A549 (cell line): ENCODE data around the gene SLC6A3. TPM values are rescaled to one million over a fixed set of nuclear protein-coding genes. Genes with fewer than 3 reads are reported as not detected.

Source experiments
- ATAC-seq, 2 experiments: fragments of 200-7000 bp in 1 of 2; fragments of >200 bp in 1 of 2; cut with Nextera tagmentation in 1 of 2; cut with Tn5 transposase in 1 of 2; 3 replicates each; pipeline versions ENCODE4 v1.8.0 to v1.9.1; 2018 to 2020; ENCODE audit warnings: mild to moderate bottlenecking in 1 of 2, moderate library complexity in 1 of 2
- CTCF ChIA-PET: fragments of 300-600 bp; sonication (Branson Sonifier 250); formaldehyde crosslinking; extraction: SDS; loops from one replicate; lab custom pipeline; 2021; ENCODE audit warnings: antibody characterized with exemption, inconsistent platforms; lab: Yijun Ruan, JAX
- POLR2A ChIA-PET: fragments of 350-600 bp; formaldehyde crosslinking; extraction: SDS; loops from one replicate; lab custom pipeline; 2021; ENCODE audit warnings: antibody characterized with exemption, inconsistent platforms; lab: Yijun Ruan, JAX
- DNase-seq, 2 experiments: peaks; one replicate each; pipeline versions ENCODE4 v3.0.0 to v3.0.0-alpha.2; 2011 to 2016; ENCODE audit warnings: low read depth in 1 of 2, low spot score in 1 of 2
- FAIRE-seq: peaks from 2 replicates; lab custom pipeline; 2011; peaks lifted over from hg19 to GRCh38; lab: Jason Lieb, UNC
- H3K27ac ChIP-seq, 2 experiments: fragments of >200 bp; sonication (Bioruptor Twin); formaldehyde crosslinking; 3 replicates each; pipeline ENCODE4 v1.5.1; 2016 to 2017
- H3K4me1 ChIP-seq: fragments of >200 bp; sonication (Bioruptor Twin); formaldehyde crosslinking; 3 replicates; pipeline ENCODE4 v1.6.1; 2016
- H3K4me2 ChIP-seq: fragments of >200 bp; sonication (Bioruptor Twin); formaldehyde crosslinking; 3 replicates; pipeline ENCODE4 v1.6.1; 2016
- H3K4me3 ChIP-seq: fragments of >200 bp; sonication (Bioruptor Twin); formaldehyde crosslinking; 3 replicates; pipeline ENCODE4 v1.5.1; 2016
- H3K9me3 ChIP-seq: fragments of >200 bp; sonication (Bioruptor Twin); formaldehyde crosslinking; 3 replicates; pipeline ENCODE4 v1.6.1; 2016
- CBX2 ChIP-seq: fragments of 200-600 bp; sonication (generic); IDR thresholded peaks from 2 replicates; pipeline ENCODE4 v1.6.1; 2016; ENCODE audit warnings: low read depth, mild to moderate bottlenecking, borderline replicate concordance
- CEBPB ChIP-seq, 2 experiments: fragments of >200 bp in 1 of 2; sonication (Bioruptor Twin) in 1 of 2; formaldehyde crosslinking in 1 of 2; IDR thresholded peaks; 2 replicates each; pipeline ENCODE4 v1.6.1; 2012 to 2016
- E2F6 ChIP-seq: IDR thresholded peaks from 2 replicates; pipeline ENCODE4 v1.6.1; 2012; ENCODE audit warnings: low read depth, borderline replicate concordance
- EHMT2 ChIP-seq: fragments of 200-600 bp; sonication (generic); IDR thresholded peaks from 2 replicates; pipeline ENCODE4 v1.6.1; 2016; ENCODE audit warnings: antibody characterized with exemption, low read depth, mild to moderate bottlenecking, moderate library complexity
- ELK1 ChIP-seq: fragments of 150-350 bp; IDR thresholded peaks from 2 replicates; pipeline ENCODE4 v1.6.1; 2014; ENCODE audit warnings: low read depth, mild to moderate bottlenecking, low read length
- EP300 ChIP-seq, 2 experiments: fragments of >200 bp; sonication (Bioruptor Twin); formaldehyde crosslinking; IDR thresholded peaks; 2 replicates in 1 of 2; 3 replicates in 1 of 2; pipeline ENCODE4 v1.6.1; 2016 to 2017
- ESRRA ChIP-seq: fragments of 150-350 bp; IDR thresholded peaks from 2 replicates; pipeline ENCODE4 v1.6.1; 2014; ENCODE audit warnings: mild to moderate bottlenecking, low read length, borderline replicate concordance
- FOSB ChIP-seq: fragments of 250-450 bp; sonication (Bioruptor Pico); IDR thresholded peaks from 2 replicates; pipeline ENCODE4 v1.5.0; 2020; ENCODE audit warnings: mild to moderate bottlenecking, moderate library complexity
- FOSL2 ChIP-seq, 2 experiments: fragments of 450-650 bp in 1 of 2; fragments of >200 bp in 1 of 2; sonication (Bioruptor Twin) in 1 of 2; formaldehyde crosslinking; IDR thresholded peaks; 2 replicates each; pipeline versions ENCODE4 v1.5.0 to v1.6.1; 2016 to 2020; ENCODE audit warnings: mild to moderate bottlenecking in 1 of 2, moderate library complexity in 1 of 2
- HDAC2 ChIP-seq: fragments of 200-600 bp; sonication (generic); IDR thresholded peaks from 2 replicates; pipeline ENCODE4 v1.6.1; 2016
- HOXA7 ChIP-seq: fragments of 250-450 bp; sonication (Bioruptor Pico); IDR thresholded peaks from 2 replicates; pipeline ENCODE4 v1.5.0; 2020; ENCODE audit warnings: mild to moderate bottlenecking, moderate library complexity
- HOXB13 ChIP-seq: fragments of 250-450 bp; sonication (Bioruptor Pico); IDR thresholded peaks from 2 replicates; pipeline ENCODE4 v1.5.0; 2020; ENCODE audit warnings: low read depth, mild to moderate bottlenecking, moderate library complexity
- JUN ChIP-seq, 2 experiments: fragments of >200 bp; sonication (Bioruptor Twin); formaldehyde crosslinking; IDR thresholded peaks; 2 replicates in 1 of 2; 3 replicates in 1 of 2; pipeline ENCODE4 v1.6.1; 2016 to 2017
- MAX ChIP-seq: IDR thresholded peaks from 2 replicates; pipeline ENCODE4 v1.6.1; 2012
- MYC ChIP-seq: IDR thresholded peaks from 2 replicates; pipeline ENCODE4 v1.6.1; 2012; ENCODE audit warnings: mild to moderate bottlenecking, inconsistent platforms, low read length, improper control_type of control experiment, borderline replicate concordance
- NFE2L2 ChIP-seq: fragments of 150-350 bp; conservative IDR thresholded peaks from 2 replicates; pipeline ENCODE4 v1.6.1; 2014; ENCODE audit warnings: low read length
- NR3C1 ChIP-seq: fragments of >200 bp; sonication (Bioruptor Twin); formaldehyde crosslinking; IDR thresholded peaks from 3 replicates; pipeline ENCODE4 v1.6.1; 2017
- PHF8 ChIP-seq: fragments of 200-600 bp; sonication (generic); IDR thresholded peaks from 2 replicates; pipeline ENCODE4 v1.6.1; 2016; ENCODE audit warnings: low read depth, mild to moderate bottlenecking, antibody characterized with exemption, moderate library complexity, borderline replicate concordance
- POLR2AphosphoS2 ChIP-seq: conservative IDR thresholded peaks from 2 replicates; pipeline ENCODE4 v1.6.1; 2012; ENCODE audit warnings: low read length, improper control_type of control experiment, inconsistent platforms
- RAD21 ChIP-seq, 2 experiments: fragments of >200 bp in 1 of 2; sonication (Bioruptor Twin) in 1 of 2; formaldehyde crosslinking in 1 of 2; IDR thresholded peaks in 1 of 2; conservative IDR thresholded peaks in 1 of 2; 2 replicates in 1 of 2; 3 replicates in 1 of 2; pipeline ENCODE4 v1.6.1; 2012 to 2018; ENCODE audit warnings: inconsistent platforms in 1 of 2
- RARB ChIP-seq: fragments of 250-450 bp; sonication (Bioruptor Pico); IDR thresholded peaks from 2 replicates; pipeline ENCODE4 v1.8.0; 2021; ENCODE audit warnings: mild to moderate bottlenecking, moderate library complexity
- RCOR1 ChIP-seq: fragments of 150-350 bp; IDR thresholded peaks from 2 replicates; pipeline ENCODE4 v1.6.1; 2014; ENCODE audit warnings: antibody characterized with exemption, low read length, low read depth
- SREBF2 ChIP-seq: fragments of 450-650 bp; IDR thresholded peaks from 2 replicates; pipeline ENCODE4 v1.6.1; 2014; ENCODE audit warnings: mild to moderate bottlenecking, moderate library complexity
- USF2 ChIP-seq: fragments of 450-650 bp; IDR thresholded peaks from 2 replicates; pipeline ENCODE4 v1.6.1; 2014; ENCODE audit warnings: antibody characterized with exemption
- ZFP36 ChIP-seq: fragments of 450-650 bp; IDR thresholded peaks from 2 replicates; pipeline ENCODE4 v1.6.1; 2014; ENCODE audit warnings: borderline replicate concordance; ENCODE audit not compliant: partially characterized antibody
- WGBS: methylation state at CpG from one replicate; pipeline ENCODE4 v1.1.6; 2017; ENCODE audit errors: missing lambda C conversion rate; 5-methylcytosine and 5-hydroxymethylcytosine counted together
- polyA plus RNA-seq, 4 experiments: library from polyadenylated mRNA; depleted of rRNA in 3 of 4; stranded (reverse); fragments of >200 nt; fragmentation: RNase III in 1 of 4; extraction: RNeasy Plus Mini Kit Qiagen cat#74134 plus additional on column Dnase treatment in 1 of 4; gene quantifications; 2 replicates in 3 of 4; 3 replicates in 1 of 4; pipeline ENCODE4 v1.2.3, GENCODE V29; 2011 to 2017

The SLC6A3 gene
- polyA plus RNA-seq, 2 of the 4 experiments (the other 2 are of a cell fraction), result 0.05 to 0.06 TPM

GRCh38 chr5:1352231-1353219, 92.7 kb downstream of the SLC6A3 start:
- Histone ChIP-seq H3K4me3 (no peak overlapping the region), H3K4me1 (no peaks in the 10 kb centered on the region), H3K27ac (no peak overlapping the region), H3K4me2 (no peak overlapping the region), H3K9me3 (0 out of 3 replicates have a peak, but pooled peaks cover 2% of the 10 kb centered on the region)
- WGBS, result 51% methylated on average over 9 of the region's 10 CpGs
- ATAC-seq, result no peak
- no peak for DNase-seq
- ChIA-PET CTCF (interaction anchor here (0.8 kb wide), 1 partner anchor 292 kb away, joined by 4 read pairs; no protein-coding TSS in a partner anchor), POLR2A (no interaction called here)
- no peak for TF ChIP-seq SREBF2
- no peak for TF ChIP-seq RARB (CRISPR knock-in tag)
- no peak for TF ChIP-seq PHF8
- no peak for TF ChIP-seq MAX
- TF ChIP-seq EP300 (IDR thresholded peaks at IDR 0.05), result no peak
- TF ChIP-seq ELK1, result no peak
- no peak for TF ChIP-seq ESRRA
- no peak for TF ChIP-seq HOXA7
- TF ChIP-seq USF2, result no peak
- TF ChIP-seq POLR2AphosphoS2, result no peak
- TF ChIP-seq NFE2L2, result no peak
- no peak for TF ChIP-seq CBX2
- TF ChIP-seq EHMT2, result no peak
- TF ChIP-seq HOXB13 (CRISPR knock-in tag), result no peak
- no peak for TF ChIP-seq NR3C1
- TF ChIP-seq, all 56 proteins: peak for 0
- no peak for FAIRE-seq

GRCh38 chr5:1351156-1351555, 94.1 kb downstream of the SLC6A3 start:
- ChIA-PET CTCF (no interaction called here), POLR2A (no interaction called here)
- DNase-seq (no peak), FAIRE-seq (no peak), ATAC-seq (no peak)
- 0 out of 3 replicates have a peak, but pooled peaks cover 2% of the 10 kb centered on the region for H3K9me3 ChIP-seq
- H3K27ac ChIP-seq, result no peak overlapping the region
- 86% methylated on average over 4 of the region's 4 CpGs for WGBS
- TF ChIP-seq HDAC2, result no peak
- TF ChIP-seq ZFP36, result no peak
- no peak for TF ChIP-seq ESRRA
- TF ChIP-seq E2F6, result no peak
- no peak for TF ChIP-seq CEBPB (IDR thresholded peaks at IDR 0.05)
- TF ChIP-seq JUN (IDR thresholded peaks at IDR 0.05), result no peak
- TF ChIP-seq ELK1, result no peak
- no peak for TF ChIP-seq RCOR1
- TF ChIP-seq EHMT2, result no peak
- no peak for TF ChIP-seq NFE2L2
- TF ChIP-seq RAD21 (conservative IDR thresholded peaks at IDR 0.05 in 1 of 2, IDR thresholded peaks at IDR 0.05 in 1 of 2), result no peak
- no peak for TF ChIP-seq FOSB (CRISPR knock-in tag)
- no peak for TF ChIP-seq MYC
- TF ChIP-seq EP300 (IDR thresholded peaks at IDR 0.05), result no peak
- TF ChIP-seq HOXA7, result no peak
- TF ChIP-seq FOSL2 (IDR thresholded peaks at IDR 0.05), result no peak
- TF ChIP-seq FOSL2 (CRISPR knock-in tag; IDR thresholded peaks at IDR 0.05), result no peak
- H3K4me2 ChIP-seq, result no peak overlapping the region
- peaks cover under 1% of the 10 kb centered on the region; the same call in 1 of the 3 replicates for H3K4me1 ChIP-seq
- H3K4me3 ChIP-seq, result no peak overlapping the region
